WI38 (cell line): ENCODE measurements around the gene PRDM7.

Source experiments
- H3K4me3 ChIP-seq: 2 replicates; pipeline ENCODE4 v1.5.1; 2011; ENCODE audit warnings: low read depth, mild to moderate bottlenecking, control low read depth, low read length
- CTCF ChIP-seq: IDR thresholded peaks from 2 replicates; pipeline ENCODE4 v1.5.1; 2012; ENCODE audit warnings: low read depth, mild to moderate bottlenecking, control low read depth, low read length

PRDM7 gene

GRCh38 chr16:90018297-90018651 lies 58.9 kb downstream of the PRDM7 start:
- no peak for TF ChIP-seq CTCF
- peak overlapping the region; percentile 66 for H3K4me3 ChIP-seq

- H3K4me3 ChIP-seq: no peak overlapping the region
- TF ChIP-seq CTCF: no peak
Observed at GRCh38 chr16:90016339-90016950, 60.7 kb downstream of the PRDM7 start.

- no peak for TF ChIP-seq CTCF
- no peak overlapping the region for H3K4me3 ChIP-seq
Observed at GRCh38 chr16:90015586-90016338, 61.4 kb downstream of the PRDM7 start.

GRCh38 chr16:90012991-90013745 lies 64.0 kb downstream of the PRDM7 start:
- no peak for TF ChIP-seq CTCF
- no peak overlapping the region for H3K4me3 ChIP-seq

- no peak overlapping the region for H3K4me3 ChIP-seq
- TF ChIP-seq CTCF: no peak
Observed at GRCh38 chr16:90011908-90012501, 65.1 kb downstream of the PRDM7 start.

- H3K4me3 ChIP-seq: no peak overlapping the region
- no peak for TF ChIP-seq CTCF
Observed at GRCh38 chr16:90011508-90011819, 65.7 kb downstream of the PRDM7 start.
